Gastroesophageal sphincter (tissue), 3 donors: Measurements from ENCODE around the gene MMP17.

Experiments
- CTCF ChIP-seq, 4 experiments: fragments of 200-600 bp in 2 of 4; fragments of 450-650 bp in 2 of 4; sonication (generic) in 1 of 4; IDR thresholded peaks; one replicate each; pipeline ENCODE4 v1.5.1; 2017 to 2019; ENCODE audit warnings: antibody characterized with exemption in 4 of 4, mild to moderate bottlenecking in 2 of 4, moderate library complexity in 2 of 4
- POLR2A ChIP-seq, 2 donors: fragments of 450-650 bp; IDR thresholded peaks; one replicate each; pipeline ENCODE4 v1.6.1; 2017; ENCODE audit warnings: antibody characterized with exemption in 2 of 2, mild to moderate bottlenecking in 2 of 2, moderate library complexity in 1 of 2
- POLR2AphosphoS5 ChIP-seq: sonication (generic); formaldehyde crosslinking; IDR thresholded peaks from one replicate; pipeline ENCODE4 v1.6.1; 2017; ENCODE audit warnings: antibody characterized with exemption

- TF ChIP-seq CTCF (IDR thresholded peaks at IDR 0.05) (no peak), POLR2AphosphoS5 (no peak), POLR2A (IDR thresholded peaks at IDR 0.05) (no peak)
Observed at GRCh38 chr12:131825146-131825892, 2.9 kb upstream of the MMP17 start.
